OCI-LY1 (cell line): Measurements from ENCODE around the gene RUSC1.

Experiments
- EZH2 ChIP-seq: fragments of 200-600 bp; sonication (generic), shearing (Covaris generic); IDR thresholded peaks from 2 replicates; pipeline ENCODE4 v1.8.0; 2017; ENCODE audit warnings: borderline replicate concordance, mixed run types, mild to moderate bottlenecking, antibody characterized with exemption, low read length, moderate library complexity, mixed read lengths
- TF ChIP-seq, protein P1 (sequence below): fragments of 200-600 bp; sonication (generic), shearing (Covaris generic); IDR thresholded peaks from 2 replicates; pipeline ENCODE4 v1.5.1; 2017; ENCODE audit warnings: mild to moderate bottlenecking, antibody characterized with exemption, low read length, moderate library complexity, mixed read lengths

DNA sequence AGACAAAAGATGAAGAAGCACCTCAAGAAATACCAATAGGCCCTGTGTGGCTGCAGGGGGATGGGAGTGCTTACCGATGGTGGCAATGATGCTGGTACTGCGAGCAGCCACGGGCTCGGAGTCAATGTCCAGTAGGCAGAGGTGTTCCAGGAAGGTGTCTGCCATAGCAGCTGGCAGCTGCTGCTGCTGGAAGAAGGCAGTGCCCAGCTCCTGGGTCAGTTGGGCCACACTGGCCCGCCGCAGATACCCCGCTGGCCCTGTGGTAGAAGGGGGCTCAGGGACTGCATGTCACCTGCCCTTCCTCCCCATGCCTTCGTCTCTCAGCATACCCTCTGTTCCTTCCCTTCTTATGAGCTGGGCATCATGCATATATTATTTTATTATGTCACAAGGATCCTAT lies 20.7 kb upstream of the RUSC1 start:
- TF ChIP-seq, protein P1, sequence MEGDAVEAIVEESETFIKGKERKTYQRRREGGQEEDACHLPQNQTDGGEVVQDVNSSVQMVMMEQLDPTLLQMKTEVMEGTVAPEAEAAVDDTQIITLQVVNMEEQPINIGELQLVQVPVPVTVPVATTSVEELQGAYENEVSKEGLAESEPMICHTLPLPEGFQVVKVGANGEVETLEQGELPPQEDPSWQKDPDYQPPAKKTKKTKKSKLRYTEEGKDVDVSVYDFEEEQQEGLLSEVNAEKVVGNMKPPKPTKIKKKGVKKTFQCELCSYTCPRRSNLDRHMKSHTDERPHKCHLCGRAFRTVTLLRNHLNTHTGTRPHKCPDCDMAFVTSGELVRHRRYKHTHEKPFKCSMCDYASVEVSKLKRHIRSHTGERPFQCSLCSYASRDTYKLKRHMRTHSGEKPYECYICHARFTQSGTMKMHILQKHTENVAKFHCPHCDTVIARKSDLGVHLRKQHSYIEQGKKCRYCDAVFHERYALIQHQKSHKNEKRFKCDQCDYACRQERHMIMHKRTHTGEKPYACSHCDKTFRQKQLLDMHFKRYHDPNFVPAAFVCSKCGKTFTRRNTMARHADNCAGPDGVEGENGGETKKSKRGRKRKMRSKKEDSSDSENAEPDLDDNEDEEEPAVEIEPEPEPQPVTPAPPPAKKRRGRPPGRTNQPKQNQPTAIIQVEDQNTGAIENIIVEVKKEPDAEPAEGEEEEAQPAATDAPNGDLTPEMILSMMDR, result no peak
- no peak for TF ChIP-seq EZH2
